Glomerular endothelial cell (primary cell): ENCODE results near the gene DTX4. TPM values are rescaled to one million over a fixed set of nuclear protein-coding genes. Genes with fewer than 3 reads are reported as not detected.

Experiments
- DNase-seq: peaks from one replicate; pipeline ENCODE4 v3.0.0-alpha.2; 2011; ENCODE audit warnings: low read depth, low spot score; ENCODE audit errors: extremely low read depth
- total RNA-seq: library from RNA; depleted of rRNA; stranded (reverse); fragments of >200 nt; gene quantifications from 2 replicates; pipeline ENCODE4 v1.2.3, GENCODE V29; 2015

Gene DTX4
- total RNA-seq, 1 donor from 2014 or later, result 1.2 TPM

DNA sequence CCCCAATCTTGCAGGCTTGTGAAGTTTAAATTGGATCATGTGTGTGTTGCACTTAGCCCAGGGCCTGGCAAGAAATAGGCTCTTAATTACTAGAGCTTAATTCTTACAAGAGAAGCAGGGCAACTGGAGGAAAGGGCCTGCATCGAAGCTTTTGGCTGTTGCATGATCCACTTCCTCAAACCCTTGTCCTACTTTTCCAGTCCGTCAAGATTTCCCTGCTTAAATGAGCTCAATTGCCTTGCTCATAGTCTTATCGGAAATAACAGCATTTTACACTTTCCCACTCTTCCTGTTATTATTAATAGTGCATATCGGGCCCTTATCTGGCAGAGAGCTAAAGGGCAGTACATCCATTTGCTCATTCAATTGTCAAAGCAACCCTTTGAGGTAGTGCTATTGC, 18.1 kb downstream of the DTX4 start:
- DNase-seq, result no peak

DNA sequence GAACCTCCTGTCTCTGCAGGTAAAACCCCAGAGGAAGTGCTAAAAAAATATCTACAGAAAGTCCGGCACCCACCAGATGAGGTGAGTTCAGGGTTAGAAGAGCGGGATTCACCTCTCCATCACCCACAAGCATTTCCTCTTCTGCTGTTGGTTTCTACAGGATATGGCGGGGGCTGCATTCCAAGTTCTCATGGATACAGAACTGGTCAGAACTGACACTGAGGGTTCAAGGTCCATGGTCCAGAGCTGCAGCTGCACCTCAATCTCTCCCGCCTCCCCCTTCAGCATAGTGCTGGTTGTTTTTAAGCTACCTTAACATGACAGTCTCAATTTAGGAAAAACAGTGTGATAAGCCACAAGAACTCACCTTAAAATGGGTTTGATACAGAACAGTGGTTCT, 19.2 kb downstream of the DTX4 start:
- no peak for DNase-seq

GRCh38 chr11:59191890-59192289, 20.0 kb downstream of the DTX4 start:
- DNase-seq, result no peak

DNA sequence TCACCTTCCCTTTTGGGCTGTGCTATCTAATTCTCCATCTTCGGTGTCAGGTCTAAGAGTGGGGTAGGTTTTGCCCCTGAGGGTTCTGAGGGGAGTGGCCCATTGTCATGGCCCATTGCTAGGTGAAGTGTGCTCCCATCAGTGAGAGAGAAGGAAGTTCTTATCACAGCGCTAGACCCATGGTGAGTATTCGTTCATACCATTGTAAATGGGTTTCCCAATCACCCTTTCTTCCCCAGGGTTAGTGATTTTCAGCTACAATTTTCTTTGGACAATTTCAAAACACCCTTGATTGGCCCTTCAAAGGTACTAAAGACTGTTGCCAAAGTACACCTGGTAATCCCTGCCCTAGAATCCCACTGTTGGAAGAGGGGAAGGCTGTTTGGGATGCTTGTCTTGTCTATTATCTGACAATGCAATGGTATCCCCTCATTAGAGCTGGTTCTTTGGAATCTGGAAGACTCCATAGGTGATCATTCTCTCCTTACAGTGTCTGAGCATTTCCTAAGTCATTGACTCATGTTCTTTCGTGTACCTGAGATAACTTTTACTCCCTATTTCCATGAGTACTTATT, 20.6 kb downstream of the DTX4 start:
- DNase-seq, result no peak

DNA sequence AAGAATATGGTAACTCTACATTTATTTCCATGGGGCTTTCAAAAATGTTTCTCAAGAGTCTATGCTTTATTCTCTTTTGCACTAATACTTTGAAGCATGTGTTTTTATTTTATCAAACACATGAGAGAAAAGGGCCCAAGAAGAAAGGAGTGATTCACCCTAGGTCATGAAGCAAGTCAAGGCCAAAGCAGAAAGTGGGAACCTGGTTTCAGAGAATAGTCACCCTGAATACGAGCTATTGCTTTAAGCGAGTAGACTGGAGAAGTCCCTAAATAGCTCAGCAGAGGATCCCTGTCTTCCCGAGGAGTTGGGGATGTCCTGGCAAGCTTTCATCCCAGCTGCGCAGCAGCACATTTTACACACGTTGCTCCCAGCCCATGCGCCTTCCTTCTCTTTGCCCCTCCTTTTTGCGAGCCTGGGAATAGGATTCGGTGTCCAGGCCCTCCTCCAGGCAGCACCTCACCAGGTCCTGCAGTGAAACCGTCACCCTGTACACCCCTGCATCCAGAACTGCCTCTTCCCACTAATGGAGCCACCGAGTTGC, 21.7 kb downstream of the DTX4 start:
- DNase-seq, result no peak

DNA sequence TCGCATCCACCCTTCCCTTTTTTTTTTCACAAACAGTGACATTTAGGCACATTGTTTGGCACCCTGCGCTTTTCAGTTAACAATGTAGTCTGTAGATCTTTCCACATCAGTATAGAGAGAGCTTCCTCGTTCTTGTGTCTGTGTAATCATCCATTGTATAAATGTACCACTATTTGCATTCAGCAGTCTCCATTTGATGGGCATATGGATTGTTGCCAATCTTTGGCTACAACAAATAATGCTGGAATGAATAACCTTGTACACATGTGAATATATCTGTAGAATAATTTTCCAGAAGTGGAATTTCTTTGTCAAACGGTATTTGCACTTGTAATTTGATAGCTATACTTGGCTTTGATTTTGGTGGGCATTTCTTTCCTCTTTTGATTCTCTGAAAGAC, 23.7 kb downstream of the DTX4 start:
- DNase-seq, result no peak

DNA sequence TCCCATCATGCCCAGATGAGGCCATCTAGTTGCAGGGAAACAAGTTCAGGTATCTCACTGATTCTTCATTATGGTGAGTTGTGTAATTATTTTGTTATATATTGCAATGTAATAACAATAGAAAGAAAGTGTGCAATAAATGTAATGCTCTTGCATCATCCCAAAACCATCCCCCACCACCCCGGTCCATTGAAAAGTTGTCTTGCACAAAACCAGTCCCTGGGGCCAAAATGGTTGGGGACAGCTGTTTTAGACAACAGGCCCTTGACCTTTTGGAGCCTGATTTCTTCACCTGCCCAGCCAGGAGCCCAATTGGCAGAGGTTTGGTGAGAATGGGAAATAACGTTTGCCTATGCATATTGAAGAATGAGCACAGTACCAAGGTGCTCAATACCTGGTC, 24.8 kb downstream of the DTX4 start:
- no peak for DNase-seq

- DNase-seq, result no peak
Observed at GRCh38 chr11:59197991-59198390, 26.1 kb downstream of the DTX4 start.

DNA sequence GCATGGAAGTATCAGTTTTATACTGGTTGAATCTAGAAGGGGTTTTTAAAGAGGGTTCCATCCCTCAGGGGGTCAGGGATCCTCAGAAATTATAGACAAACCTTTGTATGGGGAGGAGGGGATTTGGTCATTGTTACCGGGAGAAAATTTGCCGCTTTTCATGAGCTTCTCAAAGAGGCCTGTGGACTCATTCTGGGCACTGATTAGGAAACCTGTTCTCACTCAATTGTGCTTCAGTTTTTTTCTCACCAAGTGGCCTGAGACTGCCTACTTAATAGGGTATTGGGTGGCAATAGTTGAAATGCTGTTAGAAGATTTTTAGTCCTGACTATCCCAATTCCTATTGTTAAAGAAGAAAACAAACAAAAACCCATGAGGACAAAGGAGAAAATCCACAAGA, 26.8 kb downstream of the DTX4 start:
- no peak for DNase-seq

GRCh38 chr11:59199546-59200422, 27.9 kb downstream of the DTX4 start:
- DNase-seq, result no peak

- DNase-seq, result no peak
Observed at GRCh38 chr11:59200423-59200746, 28.5 kb downstream of the DTX4 start.

DNA sequence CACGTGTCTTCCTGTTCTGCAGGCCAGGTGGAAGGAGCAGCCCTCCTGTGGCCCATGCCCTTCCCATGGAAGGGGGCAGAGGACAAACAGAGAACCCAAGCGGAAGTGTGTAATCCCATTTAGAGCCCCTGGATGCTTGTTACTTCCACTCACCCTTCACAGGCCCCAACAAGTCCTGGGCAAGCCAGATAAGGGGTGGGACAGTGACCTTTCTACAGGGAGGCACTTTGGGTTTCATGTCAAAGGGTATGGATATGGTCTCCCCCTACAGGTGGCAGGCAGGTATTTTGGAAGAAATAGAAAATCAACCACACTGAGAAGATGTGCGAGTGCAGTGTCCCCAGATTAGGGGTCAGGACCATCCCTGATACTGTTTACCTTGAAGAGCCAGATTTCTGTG, 29.4 kb downstream of the DTX4 start:
- no peak for DNase-seq

GRCh38 chr11:59204746-59205145, 32.8 kb downstream of the DTX4 start:
- no peak for DNase-seq

DNA sequence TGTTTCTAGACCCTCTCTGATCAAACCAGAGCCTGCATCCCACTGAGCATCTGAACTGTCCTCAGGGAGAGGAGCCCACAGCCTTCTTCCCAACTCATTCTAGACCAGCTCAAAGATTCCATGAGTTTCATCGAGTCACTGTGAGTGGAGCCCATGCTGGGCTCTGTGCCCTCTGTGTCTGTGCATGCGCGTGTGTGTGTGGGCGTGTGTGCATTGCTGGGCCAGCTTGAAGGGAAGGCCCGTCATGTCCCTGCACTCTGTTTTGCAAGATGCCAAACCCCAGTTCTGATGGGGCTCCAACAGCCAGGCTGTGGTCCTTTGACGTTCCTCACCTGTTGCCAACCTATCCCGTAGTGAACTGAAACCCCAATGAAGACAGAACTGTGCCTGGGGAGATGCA, 33.7 kb downstream of the DTX4 start:
- DNase-seq, result no peak

GRCh38 chr11:59206635-59207034, 34.7 kb downstream of the DTX4 start:
- no peak for DNase-seq

DNA sequence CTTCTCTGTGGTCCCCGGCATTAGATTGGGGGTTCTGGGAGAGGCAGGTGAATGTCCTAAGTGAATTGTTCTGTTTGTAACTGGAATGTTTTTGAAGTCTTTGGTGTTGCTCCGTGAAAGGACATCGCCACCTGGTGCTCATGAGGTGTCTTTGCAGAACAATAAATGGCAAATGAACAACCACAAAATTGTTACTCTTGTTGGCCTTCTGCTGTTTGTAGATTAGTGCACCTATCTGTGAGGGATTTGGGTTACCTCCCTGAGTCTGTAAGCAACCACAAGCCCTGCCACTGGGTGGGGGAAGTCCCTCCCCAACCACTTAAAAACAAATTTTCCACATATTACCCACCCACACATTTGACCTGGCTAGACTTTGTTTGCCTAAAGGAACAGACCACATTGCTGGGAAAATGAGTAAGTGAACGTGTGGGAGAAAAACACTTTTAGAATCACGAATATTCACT, 36.1 kb downstream of the DTX4 start:
- DNase-seq, result no peak

DNA sequence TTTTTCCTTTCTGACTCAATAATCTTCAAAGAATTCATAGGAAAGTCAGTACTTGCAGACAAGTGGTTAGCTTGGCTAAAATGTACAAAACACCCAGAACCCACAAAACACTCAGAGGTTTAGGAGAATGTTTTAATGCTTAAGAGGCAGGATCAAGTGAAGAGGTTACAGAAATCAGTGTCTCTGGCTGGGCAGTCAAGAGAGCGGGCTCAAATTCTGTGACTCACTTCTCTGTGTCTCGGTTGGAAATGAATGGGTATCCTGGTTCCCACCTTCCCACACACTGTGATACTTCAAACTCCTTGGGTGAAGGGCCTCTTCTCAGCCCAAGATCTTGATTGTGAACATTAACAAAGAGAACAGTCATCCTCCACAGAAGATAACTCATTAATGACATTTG, 37.0 kb downstream of the DTX4 start:
- no peak for DNase-seq

GRCh38 chr11:59212222-59212621, 40.3 kb downstream of the DTX4 start:
- no peak for DNase-seq

GRCh38 chr11:59212744-59213631, 41.1 kb downstream of the DTX4 start, which contains the start of gene MPEG1:
Gene MPEG1 (minus strand): TSS chr11:59212927. CDS start chr11:59212865, 62 bp downstream.
- DNase-seq, result no peak

DNA sequence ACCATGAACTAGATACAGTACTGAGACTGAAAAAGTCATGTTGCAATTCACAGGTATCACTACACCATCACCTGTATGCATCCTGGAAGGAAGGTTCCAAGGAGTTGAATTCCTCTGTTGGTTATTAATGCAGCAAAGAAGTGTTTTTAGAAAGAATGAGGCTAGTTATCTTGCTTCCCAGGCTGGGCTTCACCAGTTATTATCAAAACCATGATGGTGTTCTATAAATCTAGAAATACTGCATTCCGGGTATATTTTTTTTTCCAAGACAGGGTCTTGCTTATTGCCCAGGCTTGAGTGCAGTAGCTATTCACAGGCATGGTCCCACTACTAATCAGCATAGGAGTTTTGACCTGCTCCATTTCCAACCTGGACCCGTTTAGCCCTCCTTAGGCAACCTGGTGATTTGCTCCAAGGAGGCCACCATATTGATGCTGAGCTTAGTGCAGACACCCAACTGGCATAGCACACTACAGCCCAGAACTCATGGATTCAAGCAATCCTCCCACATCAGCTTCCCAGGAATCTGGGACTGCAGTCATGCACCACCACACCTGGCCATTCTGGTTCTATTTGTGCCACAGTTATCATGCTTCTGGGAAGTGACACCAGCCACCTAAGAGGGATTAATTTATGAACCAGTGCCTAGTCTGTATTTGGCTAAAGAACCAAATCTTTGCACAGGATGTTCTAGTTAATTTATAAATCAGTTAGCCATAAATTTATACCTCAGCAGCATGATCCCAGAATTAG, 42.4 kb downstream of the DTX4 start:
- DNase-seq, result no peak
